NT2/D1 (cell line): ENCODE measurements around the gene ZNF33A.

Experiments
- DNase-seq: peaks from one replicate; pipeline ENCODE4 v3.0.0-alpha.2; 2011; ENCODE audit warnings: low read depth, low spot score
- H3K27me3 ChIP-seq: 2 replicates; pipeline ENCODE4 v1.6.0; 2011; ENCODE audit warnings: mild to moderate bottlenecking; ENCODE audit not compliant: insufficient read length, insufficient read depth
- H3K36me3 ChIP-seq: 2 replicates; pipeline ENCODE4 v1.6.1; 2011; ENCODE audit warnings: mild to moderate bottlenecking, low read length, mixed read lengths; ENCODE audit not compliant: insufficient read depth, insufficient read length
- H3K4me1 ChIP-seq: 2 replicates; pipeline ENCODE4 v1.5.1; 2011; ENCODE audit not compliant: insufficient read depth, insufficient read length
- H3K4me3 ChIP-seq: 2 replicates; pipeline ENCODE4 v1.5.1; 2011; ENCODE audit warnings: low read depth; ENCODE audit not compliant: insufficient read length
- H3K9ac ChIP-seq: 2 replicates; pipeline ENCODE4 v1.6.0; 2011; ENCODE audit warnings: low read depth; ENCODE audit not compliant: insufficient read length
- H3K9me3 ChIP-seq: 2 replicates; pipeline ENCODE4 v1.5.1; 2011; ENCODE audit warnings: mild to moderate bottlenecking, low read length; ENCODE audit not compliant: insufficient read depth
- SUZ12 ChIP-seq: IDR thresholded peaks from 2 replicates; pipeline ENCODE4 v1.6.1; 2011; ENCODE audit not compliant: insufficient read length, insufficient read depth; ENCODE audit errors: extremely low read depth
- YY1 ChIP-seq: IDR thresholded peaks from 2 replicates; pipeline ENCODE4 v1.6.1; 2011; ENCODE audit not compliant: insufficient read length, insufficient read depth
- ZNF274 ChIP-seq: IDR thresholded peaks from 2 replicates; pipeline ENCODE4 v1.6.1; 2011; ENCODE audit warnings: mild to moderate bottlenecking, low read depth, low read length

Gene ZNF33A

DNA sequence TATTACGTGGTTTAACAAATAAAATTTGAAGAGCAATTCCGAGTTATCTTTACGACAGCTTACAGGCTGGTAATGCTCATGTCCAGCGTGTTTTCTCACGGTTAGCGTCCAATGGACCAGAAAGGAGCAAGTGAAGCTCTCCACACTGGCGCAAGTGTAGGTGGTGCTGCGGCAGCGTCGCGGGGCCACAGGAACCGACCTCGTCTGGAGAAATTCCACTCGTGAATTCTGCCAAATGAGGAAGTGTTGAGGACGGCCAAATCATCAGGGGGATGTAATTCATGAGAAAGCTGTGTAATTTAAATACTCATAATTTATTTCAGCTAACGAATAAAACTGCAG lies 83.3 kb downstream of the ZNF33A start:
- Histone ChIP-seq H3K9me3 (no peaks in the 10 kb centered on the region), H3K4me1 (no peaks in the 10 kb centered on the region), H3K27me3 (no peaks in the 10 kb centered on the region), H3K4me3 (peak overlapping the region; percentile 74), H3K9ac (peak overlapping the region; percentile 8), H3K36me3 (peaks cover 21% of the 10 kb centered on the region)
- DNase-seq = no peak
- no peak for TF ChIP-seq ZNF274

- Histone ChIP-seq H3K4me1 (no peaks in the 10 kb centered on the region), H3K36me3 (peaks cover 21% of the 10 kb centered on the region), H3K4me3 (peak within 1 kb of the TSS; percentile 74), H3K9ac (peak within 1 kb of the TSS; percentile 81), H3K27me3 (no peaks in the 10 kb centered on the region), H3K9me3 (no peaks in the 10 kb centered on the region; the same call in 1 of the 2 replicates)
- DNase-seq = peak; percentile 91
- no peak for TF ChIP-seq YY1
- TF ChIP-seq ZNF274 = no peak
- TF ChIP-seq SUZ12 = no peak
These were observed 83.9 kb downstream of the ZNF33A start, which contains the start of gene ZNF37A for GRCh38 chr10:38094158-38094926. TSS of gene ZNF37A (plus strand) at chr10:38094337. CDS start at chr10:38096618, 2,281 bp downstream.

- TF ChIP-seq SUZ12 (no peak), YY1 (no peak), ZNF274 (no peak)
- Histone ChIP-seq H3K4me1 (no peaks in the 10 kb centered on the region), H3K27me3 (no peaks in the 10 kb centered on the region), H3K9me3 (no peaks in the 10 kb centered on the region; the same call in 1 of the 2 replicates), H3K36me3 (peaks cover 21% of the 10 kb centered on the region), H3K9ac (peak overlapping the region; percentile 81), H3K4me3 (peak overlapping the region; percentile 74)
- no peak for DNase-seq
These were observed 84.6 kb downstream of the ZNF33A start for GRCh38 chr10:38094927-38095574.

GRCh38 chr10:38102880-38103279 lies 92.4 kb downstream of the ZNF33A start:
- Histone ChIP-seq H3K27me3 (no peaks in the 10 kb centered on the region), H3K4me1 (no peaks in the 10 kb centered on the region), H3K36me3 (peaks cover 10% of the 10 kb centered on the region), H3K4me3 (no peak overlapping the region), H3K9ac (no peak overlapping the region), H3K9me3 (peaks cover 35% of the 10 kb centered on the region)
- no peak for DNase-seq
- TF ChIP-seq YY1 = no peak
- no peak for TF ChIP-seq SUZ12
- TF ChIP-seq ZNF274 = no peak

GRCh38 chr10:38103756-38104155 lies 93.3 kb downstream of the ZNF33A start:
- H3K4me3 ChIP-seq = no peak overlapping the region
- no peak overlapping the region for H3K9ac ChIP-seq
- no peak for TF ChIP-seq ZNF274
- TF ChIP-seq SUZ12 = no peak
- no peak for TF ChIP-seq YY1
- H3K36me3 ChIP-seq = peaks cover 10% of the 10 kb centered on the region
- H3K9me3 ChIP-seq = peaks cover 35% of the 10 kb centered on the region
- no peak for DNase-seq
- no peaks in the 10 kb centered on the region for H3K27me3 ChIP-seq
- no peaks in the 10 kb centered on the region for H3K4me1 ChIP-seq

- no peaks in the 10 kb centered on the region for H3K27me3 ChIP-seq
- no peaks in the 10 kb centered on the region for H3K4me1 ChIP-seq
- no peak overlapping the region for H3K4me3 ChIP-seq
- H3K9ac ChIP-seq = no peak overlapping the region
- peaks cover 39% of the 10 kb centered on the region for H3K9me3 ChIP-seq
- H3K36me3 ChIP-seq = peaks cover 21% of the 10 kb centered on the region
- no peak for DNase-seq
- TF ChIP-seq SUZ12 = no peak
- TF ChIP-seq ZNF274 = no peak
- no peak for TF ChIP-seq YY1
These were observed 101.7 kb downstream of the ZNF33A start for GRCh38 chr10:38112159-38112558.
